ENCODE results near the gene THAP10. TPM values are rescaled to one million over a fixed set of nuclear protein-coding genes. Genes with fewer than 3 reads are reported as not detected.

THAP10 gene
- polyA plus RNA-seq, 1 of the 3 experiments (the other 2 are of a cell fraction) = 3.2 TPM

GRCh38 chr15:70869346-70869745 lies 22.9 kb downstream of the THAP10 start:
- Histone ChIP-seq H3K9me3 (no peaks in the 10 kb centered on the region), H2AFZ (ENCODE audit: low read depth) (no peak overlapping the region), H4K20me1 (ENCODE audit: insufficient read depth) (no peaks in the 10 kb centered on the region), H3K9ac (no peak overlapping the region; the same call in 1 of the 2 replicates), H3K79me2 (ENCODE audit: insufficient read depth) (no peaks in the 10 kb centered on the region), H3F3A (replicated peaks; ENCODE audit: insufficient read depth) (peaks cover 21% of the 10 kb centered on the region), H3K27me3 (ENCODE audit: insufficient read depth) (no peaks in the 10 kb centered on the region), H3K9me2 (no peaks in the 10 kb centered on the region), H3K4me3 (ENCODE audit: low read depth in 2 of 2, low read length in 1 of 2) (peak overlapping the region in 1 of 2 experiments; percentile 26; a peak in 1 of 4 replicates), H3K36me3 (replicated peaks in 1 of 2; ENCODE audit: control insufficient read depth in 1 of 2, insufficient read depth in 2 of 2, low read length in 1 of 2) (no peaks in the 10 kb centered on the region), H3K27ac (ENCODE audit: low read depth in 2 of 2, low read length in 1 of 2) (peak overlapping the region; percentile 83 to 87), H3K4me1 (ENCODE audit: control insufficient read depth in 1 of 2, insufficient read depth in 2 of 2, low read depth in 1 of 2, low read length in 1 of 2) (peaks cover 30 to 31% of the 10 kb centered on the region in 2 experiments), H3K4me2 (peak overlapping the region; percentile 67)
- ChIA-PET CTCF (interaction anchor here (0.6 to 3.0 kb wide), 8 partner anchors 11 to 58 kb away, joined by 3 to 18 read pairs (median 3); no protein-coding TSS in a partner anchor), POLR2A (interaction anchor here (1.0 to 2.9 kb wide), 3 partner anchors 10 to 23 kb away, joined by 3 to 21 read pairs (median 5); partner anchors contain the start of genes LARP6, LRRC49 and THAP10)
- 45% methylated on average over 3 of the region's 3 CpGs for WGBS (ENCODE audit: low lambda C conversion rate)
- DNase-seq = peak; percentile 63
- TF ChIP-seq CHD2 (IDR thresholded peaks at IDR 0.05; ENCODE audit: low read length, partially characterized antibody) (no peak), YY1 (IDR thresholded peaks at IDR 0.05; ENCODE audit: low read depth) (0 out of 2 replicates have a peak, but pooled peaks have one; percentile 21), RXRA (IDR thresholded peaks at IDR 0.05; ENCODE audit: borderline replicate concordance, low read depth) (no peak), USF1 (IDR thresholded peaks at IDR 0.05; ENCODE audit: borderline replicate concordance, low read depth) (peak; percentile 65; the same call in 1 of the 2 replicates), NFIC (IDR thresholded peaks at IDR 0.05; ENCODE audit: borderline replicate concordance) (no peak), SIN3A (IDR thresholded peaks at IDR 0.05; ENCODE audit: borderline replicate concordance, low read depth, low read length) (no peak), REST (IDR thresholded peaks at IDR 0.05; ENCODE audit: low read depth, low read length) (peak; percentile 74; the same call in 1 of the 2 replicates)

- ChIA-PET POLR2A (interaction anchor here (2.9 kb wide), 1 partner anchor 14 kb away, joined by 21 read pairs; the partner anchor contains the start of gene LARP6), CTCF (interaction anchor here (0.7 to 3.0 kb wide), 5 partner anchors 14 to 71 kb away, joined by 3 to 18 read pairs (median 3); partner anchors contain the start of gene LARP6)
- DNase-seq = peak; percentile 65
- Histone ChIP-seq H3K4me3 (ENCODE audit: low read depth in 2 of 2, low read length in 1 of 2) (no peak overlapping the region), H3K4me2 (peak overlapping the region; percentile 17; the same call in 1 of the 2 replicates), H4K20me1 (ENCODE audit: insufficient read depth) (no peaks in the 10 kb centered on the region), H3K27ac (ENCODE audit: low read depth in 2 of 2, low read length in 1 of 2) (peak overlapping the region; percentile 49 to 81), H3K4me1 (ENCODE audit: control insufficient read depth in 1 of 2, insufficient read depth in 2 of 2, low read depth in 1 of 2, low read length in 1 of 2) (peaks cover 31 to 39% of the 10 kb centered on the region in 2 experiments), H3K9me3 (no peaks in the 10 kb centered on the region), H3K9me2 (no peaks in the 10 kb centered on the region), H2AFZ (ENCODE audit: low read depth) (no peak overlapping the region), H3K27me3 (ENCODE audit: insufficient read depth) (no peaks in the 10 kb centered on the region), H3K79me2 (ENCODE audit: insufficient read depth) (no peaks in the 10 kb centered on the region), H3K36me3 (replicated peaks in 1 of 2; ENCODE audit: control insufficient read depth in 1 of 2, insufficient read depth in 2 of 2, low read length in 1 of 2) (no peaks in the 10 kb centered on the region), H3F3A (replicated peaks; ENCODE audit: insufficient read depth) (peaks cover 31% of the 10 kb centered on the region), H3K9ac (no peak overlapping the region)
- WGBS (ENCODE audit: low lambda C conversion rate) = 52% methylated on average over 6 of the region's 6 CpGs
- TF ChIP-seq EZH2phosphoT487 (IDR thresholded peaks at IDR 0.05; ENCODE audit: borderline replicate concordance, low read depth) = no peak
- 0 out of 2 replicates have a peak, but pooled peaks have one; percentile 13 for TF ChIP-seq MEF2A (IDR thresholded peaks at IDR 0.05; ENCODE audit: borderline replicate concordance, low read depth)
- no peak for TF ChIP-seq SMC3 (IDR thresholded peaks at IDR 0.05; ENCODE audit: low read depth, low read length)
- peak; percentile 65 to 73 for TF ChIP-seq EP300 (IDR thresholded peaks at IDR 0.05; ENCODE audit: borderline replicate concordance in 1 of 2, low read depth in 1 of 2, low read length in 1 of 2)
- no peak for TF ChIP-seq RFX5 (IDR thresholded peaks at IDR 0.05; ENCODE audit: low read length)
- peak; percentile 90 for TF ChIP-seq PBX3 (IDR thresholded peaks at IDR 0.05)
- TF ChIP-seq TEAD4 (IDR thresholded peaks at IDR 0.05; ENCODE audit: borderline replicate concordance, insufficient read depth) = 0 out of 2 replicates have a peak, but pooled peaks have one; percentile 34
- 0 out of 2 replicates have a peak, but pooled peaks have one; percentile 45 for TF ChIP-seq SIN3A (IDR thresholded peaks at IDR 0.05; ENCODE audit: borderline replicate concordance, low read depth, low read length)
- TF ChIP-seq IRF3 (IDR thresholded peaks at IDR 0.05; ENCODE audit: low read depth, low read length) = no peak
- no peak for TF ChIP-seq RAD21 (IDR thresholded peaks at IDR 0.05; ENCODE audit: low read length)
- TF ChIP-seq TCF12 (IDR thresholded peaks at IDR 0.05) = peak; percentile 93
- peak; percentile 75 for TF ChIP-seq NFIC (IDR thresholded peaks at IDR 0.05; ENCODE audit: borderline replicate concordance)
These were observed 24.2 kb downstream of the THAP10 start for GRCh38 chr15:70867911-70868467.
